Loucy (cell line): Measurements from ENCODE around the gene CCR7.

Source experiments
- EZH2phosphoT487 ChIP-seq: fragments of 200-600 bp; IDR thresholded peaks from 2 replicates; pipeline ENCODE4 v1.6.1; 2018; ENCODE audit warnings: antibody characterized with exemption, mild to moderate bottlenecking, moderate library complexity, borderline replicate concordance
- TF ChIP-seq, protein P1 (sequence below): fragments of 200-600 bp; sonication (generic); conservative IDR thresholded peaks from 2 replicates; pipeline ENCODE4 v1.5.1; 2014; ENCODE audit warnings: mild to moderate bottlenecking, antibody characterized with exemption, low read length

- TF ChIP-seq, protein P1, sequence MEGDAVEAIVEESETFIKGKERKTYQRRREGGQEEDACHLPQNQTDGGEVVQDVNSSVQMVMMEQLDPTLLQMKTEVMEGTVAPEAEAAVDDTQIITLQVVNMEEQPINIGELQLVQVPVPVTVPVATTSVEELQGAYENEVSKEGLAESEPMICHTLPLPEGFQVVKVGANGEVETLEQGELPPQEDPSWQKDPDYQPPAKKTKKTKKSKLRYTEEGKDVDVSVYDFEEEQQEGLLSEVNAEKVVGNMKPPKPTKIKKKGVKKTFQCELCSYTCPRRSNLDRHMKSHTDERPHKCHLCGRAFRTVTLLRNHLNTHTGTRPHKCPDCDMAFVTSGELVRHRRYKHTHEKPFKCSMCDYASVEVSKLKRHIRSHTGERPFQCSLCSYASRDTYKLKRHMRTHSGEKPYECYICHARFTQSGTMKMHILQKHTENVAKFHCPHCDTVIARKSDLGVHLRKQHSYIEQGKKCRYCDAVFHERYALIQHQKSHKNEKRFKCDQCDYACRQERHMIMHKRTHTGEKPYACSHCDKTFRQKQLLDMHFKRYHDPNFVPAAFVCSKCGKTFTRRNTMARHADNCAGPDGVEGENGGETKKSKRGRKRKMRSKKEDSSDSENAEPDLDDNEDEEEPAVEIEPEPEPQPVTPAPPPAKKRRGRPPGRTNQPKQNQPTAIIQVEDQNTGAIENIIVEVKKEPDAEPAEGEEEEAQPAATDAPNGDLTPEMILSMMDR, result no peak
- TF ChIP-seq EZH2phosphoT487, result no peak
Measured at GRCh38 chr17:40515011-40515410, 50.3 kb downstream of the CCR7 start.
